Right ventricle myocardium superior (tissue), 1 donor: Measurements from ENCODE around the gene PELI2. TPM values are rescaled to one million over a fixed set of nuclear protein-coding genes. Genes with fewer than 3 reads are reported as not detected.
A peak's percentile ranks its signal among the peaks of the same experiment; 100 is the strongest.
"Not testable (repeated sequence)": the region's sequence is repeated elsewhere in the genome, so short reads cannot be mapped to it uniquely, and the experiment has no call there.

ENCODE experiments used
- ATAC-seq: fragments of 200-7000 bp; cut with Tn5 transposase; one replicate; pipeline ENCODE4 v1.9.1; 2020; ENCODE audit warnings: mild to moderate bottlenecking; ENCODE audit not compliant: poor library complexity
- DNase-seq: peaks from one replicate; pipeline ENCODE4 v3.0.0-alpha.2; 2020
- intact Hi-C: fragments of 100-400 bp; cut with DNase I; formaldehyde crosslinking; loops from one replicate; pipeline ENCODE4 v1.11.2; 2022
- total RNA-seq: library from RNA; stranded (reverse); fragmentation: NEBNext Ultra II Directional; extraction: Animal tissue kit (Norgen Biotek cat#: 25700); gene quantifications from one replicate; pipeline ENCODE4 v1.2.1, GENCODE V29; 2021
- donor health status: DM: no; HTN: yes; CAD: no; lungs with severe emphysema.

The PELI2 gene
- total RNA-seq, 1 donor from 2014 or later, result 4.2 TPM

DNA sequence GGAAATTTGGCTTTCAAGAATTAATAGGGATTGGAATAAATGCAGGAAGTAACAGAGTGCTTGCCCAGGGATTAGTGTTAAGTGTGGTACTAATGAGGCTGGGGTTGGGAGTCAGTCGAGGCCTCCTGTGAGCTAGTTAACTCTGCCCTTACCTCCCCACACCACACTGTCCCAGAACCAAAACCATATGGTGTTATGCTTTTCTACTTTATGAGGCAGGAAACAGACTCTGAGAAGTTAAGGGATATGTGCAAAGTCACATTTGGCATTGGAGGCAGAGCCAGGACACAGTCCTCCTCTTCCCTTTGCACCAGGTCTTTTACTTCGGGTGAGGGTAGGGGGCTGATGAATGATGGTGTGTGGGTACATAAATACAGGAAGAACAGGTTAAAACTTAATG is 41.9 kb downstream of the PELI2 start:
- intact Hi-C loops, result no loop called here
- DNase-seq, result no peak
- ATAC-seq, result no peak

GRCh38 chr14:56161658-56162057 is 43.4 kb downstream of the PELI2 start:
- no peak for ATAC-seq
- no peak for DNase-seq
- intact Hi-C loops, result no loop called here

DNA sequence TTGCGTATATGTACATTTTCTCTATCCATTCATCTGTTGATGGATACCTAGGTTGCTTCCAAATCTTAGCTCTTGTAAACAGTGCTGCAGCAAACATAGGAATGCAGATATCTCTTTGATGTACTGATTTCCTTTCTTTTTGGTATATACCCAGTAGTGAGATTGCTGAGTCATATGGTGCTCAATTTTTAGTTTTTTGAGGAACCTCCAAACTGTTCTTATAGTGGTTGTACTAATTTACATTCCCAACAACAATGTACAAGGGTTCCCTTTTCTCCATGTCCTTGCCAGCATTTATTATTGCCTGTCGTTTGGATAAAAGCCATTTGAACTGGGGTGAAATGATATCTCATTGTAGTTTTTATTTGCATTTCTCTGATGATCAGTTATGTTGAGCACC is 44.3 kb downstream of the PELI2 start:
- DNase-seq (no peak), ATAC-seq (no peak)
- intact Hi-C loops, result no loop called here

DNA sequence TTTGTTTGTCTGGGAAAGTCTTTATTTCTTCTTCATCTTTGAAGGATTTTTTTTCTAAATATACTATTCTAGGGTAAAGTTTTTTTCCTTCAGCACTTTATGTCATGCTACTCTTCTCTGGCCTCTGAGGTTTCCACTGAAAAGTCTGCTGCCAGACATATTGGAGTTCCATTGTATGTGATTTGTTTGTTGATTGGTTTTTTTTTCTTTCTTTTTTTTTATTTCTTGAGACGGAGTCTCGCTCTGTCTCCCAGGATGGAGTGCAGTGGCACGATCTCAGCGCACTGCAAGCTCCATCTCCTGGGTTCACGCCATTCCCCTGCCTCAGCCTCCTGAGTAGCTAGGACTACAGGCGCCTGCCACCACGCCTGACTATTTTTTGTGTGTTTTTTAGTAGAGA is 48.4 kb downstream of the PELI2 start:
- ATAC-seq, intact Hi-C loops, DNase-seq: not testable (repeated sequence)

GRCh38 chr14:56168007-56168616 is 49.9 kb downstream of the PELI2 start:
- intact Hi-C loops, result no loop called here
- ATAC-seq (no peak), DNase-seq (no peak)

DNA sequence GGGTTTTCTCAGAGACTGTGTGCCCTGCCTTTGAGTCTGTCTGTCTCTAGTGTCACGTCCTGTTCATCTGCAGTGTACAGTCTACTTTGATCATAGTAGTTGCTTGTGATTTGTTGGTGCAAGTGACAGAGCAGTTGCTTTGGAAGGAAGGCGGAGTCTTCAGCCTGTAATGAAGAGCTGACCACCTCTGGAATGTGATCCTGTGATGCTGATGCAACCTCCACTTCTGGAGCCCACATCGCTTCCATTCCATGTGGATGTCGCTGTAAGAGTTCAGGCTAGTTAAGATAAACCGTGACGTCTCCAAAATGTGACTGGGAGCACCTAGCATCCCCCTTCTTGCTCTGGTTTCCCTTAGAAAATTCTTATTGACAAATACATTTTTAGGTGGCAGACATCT is 51.8 kb downstream of the PELI2 start:
- DNase-seq (no peak), ATAC-seq (no peak)
- intact Hi-C loops, result no loop called here

- no peak for DNase-seq
- no peak for ATAC-seq
- intact Hi-C loops, result no loop called here
Measured at GRCh38 chr14:56170877-56171422, 52.7 kb downstream of the PELI2 start.

DNA sequence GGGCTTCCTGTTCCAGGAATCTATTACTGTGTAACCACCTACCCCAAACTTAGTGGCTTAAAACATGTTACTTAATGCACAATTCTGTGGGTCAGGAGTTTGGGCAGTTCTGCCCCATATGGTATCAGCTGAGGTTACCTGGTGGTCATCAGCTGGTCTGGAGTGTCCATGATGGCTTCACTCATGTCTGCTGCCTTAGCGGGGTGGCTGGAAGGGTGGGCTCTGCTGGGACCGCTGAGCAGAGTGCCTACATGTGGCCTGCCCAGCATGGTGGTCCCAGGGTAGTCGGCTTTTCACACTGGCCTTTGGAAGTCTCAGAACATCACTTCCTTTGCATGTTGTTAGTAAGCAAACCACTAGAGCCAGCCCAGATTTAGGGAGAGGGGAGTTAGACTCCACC is 53.9 kb downstream of the PELI2 start:
- intact Hi-C loops, result no loop called here
- DNase-seq, result no peak
- ATAC-seq, result no peak

- intact Hi-C loops, result no loop called here
- DNase-seq (no peak), ATAC-seq (peak; percentile 52)
Measured at GRCh38 chr14:56172571-56172971, 54.4 kb downstream of the PELI2 start.

GRCh38 chr14:56173365-56173922 is 55.2 kb downstream of the PELI2 start:
- intact Hi-C loops, result no loop called here
- no peak for DNase-seq
- no peak for ATAC-seq

GRCh38 chr14:56175773-56176172 is 57.6 kb downstream of the PELI2 start:
- intact Hi-C loops, result no loop called here
- no peak for DNase-seq
- ATAC-seq, result no peak

- intact Hi-C loops, result no loop called here
- DNase-seq (no peak), ATAC-seq (no peak)
Measured at GRCh38 chr14:56176530-56176929, 58.3 kb downstream of the PELI2 start.

DNA sequence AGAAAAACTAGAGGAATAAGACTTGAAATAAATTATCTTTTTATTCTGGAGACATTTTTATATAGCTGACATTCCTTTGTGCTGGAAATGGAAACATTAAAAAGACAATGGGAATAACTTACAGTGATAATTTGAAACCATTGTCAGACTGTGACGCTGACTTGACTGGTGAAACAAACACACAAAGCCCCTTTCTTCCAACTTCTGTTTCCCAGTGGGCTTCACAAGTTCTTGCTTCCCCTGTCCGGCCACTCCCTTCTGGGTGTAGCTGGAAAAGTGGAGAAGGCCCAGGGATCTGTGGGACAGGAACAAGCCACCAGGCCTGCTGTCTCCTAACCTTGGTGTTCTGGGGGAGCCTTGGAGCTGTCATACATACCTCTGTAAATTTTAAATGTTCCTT is 58.8 kb downstream of the PELI2 start:
- DNase-seq (no peak), ATAC-seq (no peak)
- intact Hi-C loops, result no loop called here

DNA sequence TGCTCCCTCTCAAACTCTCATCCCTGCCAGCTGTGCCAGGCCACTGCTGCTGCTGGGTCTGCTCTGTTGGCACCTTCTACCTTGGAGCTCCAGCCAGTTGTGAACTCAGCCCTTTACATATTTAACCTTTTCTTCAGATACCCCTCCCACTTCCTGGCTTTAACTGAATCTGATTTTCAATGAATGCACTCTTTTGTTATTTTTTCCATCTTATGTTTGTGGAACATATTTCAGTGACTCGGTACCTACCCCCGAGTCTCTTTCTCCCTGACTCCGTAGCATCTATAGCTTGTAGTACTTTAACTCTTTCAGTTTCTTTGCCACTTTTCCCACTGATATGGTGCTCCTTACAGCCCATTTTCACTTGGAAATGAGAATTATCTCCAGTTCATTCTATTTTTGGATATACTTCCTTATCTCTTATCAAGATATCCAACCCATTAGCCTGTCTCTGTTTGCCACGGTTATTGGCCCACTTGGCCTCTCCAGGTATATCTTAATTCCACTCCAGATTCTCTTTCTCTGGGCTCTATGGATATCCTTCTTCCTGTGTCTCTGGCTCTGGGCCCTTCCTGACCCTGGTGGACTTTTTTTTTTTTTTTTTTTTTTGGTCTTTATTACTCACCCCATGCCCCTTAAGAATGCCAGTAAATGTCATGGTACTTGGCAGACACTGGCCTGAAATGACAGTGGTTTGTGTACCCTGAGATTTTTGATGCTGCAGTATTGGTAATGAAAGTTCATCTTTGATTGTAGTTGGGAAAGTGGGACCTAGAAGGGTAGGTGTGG is 62.7 kb downstream of the PELI2 start:
- no peak for DNase-seq
- intact Hi-C loops, result no loop called here
- no peak for ATAC-seq

DNA sequence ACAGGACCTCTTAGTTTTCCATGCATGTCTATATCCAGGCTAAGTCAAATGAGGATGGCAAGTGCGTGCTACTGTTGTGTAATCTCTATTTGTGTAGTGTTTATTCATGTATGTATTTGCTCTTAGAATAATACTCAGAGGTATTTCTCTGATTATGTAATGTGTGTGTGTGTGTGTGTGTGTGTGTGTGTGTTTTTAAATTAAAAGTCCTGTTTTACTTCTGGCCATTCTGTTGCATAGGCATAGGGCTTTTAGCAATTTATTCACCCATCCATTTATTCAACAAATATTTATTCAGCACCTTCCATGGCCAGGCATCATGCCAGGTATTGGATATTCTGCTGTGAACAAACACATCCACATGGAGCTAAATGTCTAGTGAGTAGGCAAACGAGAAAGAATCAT is 63.5 kb downstream of the PELI2 start:
- intact Hi-C loops, result no loop called here
- DNase-seq, result no peak
- no peak for ATAC-seq

GRCh38 chr14:56182410-56182809 is 64.2 kb downstream of the PELI2 start:
- intact Hi-C loops, result no loop called here
- ATAC-seq (no peak), DNase-seq (no peak)

DNA sequence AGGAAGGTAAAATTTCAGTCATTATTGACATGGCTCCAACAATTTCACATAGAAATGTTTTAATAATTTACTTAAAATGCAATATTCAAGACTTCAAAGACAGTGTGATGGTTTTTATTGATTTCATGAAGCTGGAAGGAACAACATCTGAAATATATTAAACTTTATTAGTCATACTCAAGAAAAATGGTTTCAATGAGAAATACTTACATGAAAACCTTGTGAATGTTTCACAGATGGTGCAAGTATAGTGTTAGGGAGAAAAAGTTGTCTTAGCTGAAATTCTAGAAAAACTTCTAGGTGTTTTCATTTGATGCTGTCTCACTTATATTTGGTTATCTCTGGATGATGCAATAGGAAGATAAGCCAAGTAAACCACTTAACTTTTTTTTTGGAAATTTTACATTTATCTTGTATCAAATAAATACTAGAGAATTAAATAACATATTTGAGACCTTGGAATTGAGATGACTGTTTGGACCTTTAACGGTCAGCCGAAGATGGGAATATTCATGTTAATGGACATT is 65.5 kb downstream of the PELI2 start:
- DNase-seq, result no peak
- intact Hi-C loops, result no loop called here
- no peak for ATAC-seq

DNA sequence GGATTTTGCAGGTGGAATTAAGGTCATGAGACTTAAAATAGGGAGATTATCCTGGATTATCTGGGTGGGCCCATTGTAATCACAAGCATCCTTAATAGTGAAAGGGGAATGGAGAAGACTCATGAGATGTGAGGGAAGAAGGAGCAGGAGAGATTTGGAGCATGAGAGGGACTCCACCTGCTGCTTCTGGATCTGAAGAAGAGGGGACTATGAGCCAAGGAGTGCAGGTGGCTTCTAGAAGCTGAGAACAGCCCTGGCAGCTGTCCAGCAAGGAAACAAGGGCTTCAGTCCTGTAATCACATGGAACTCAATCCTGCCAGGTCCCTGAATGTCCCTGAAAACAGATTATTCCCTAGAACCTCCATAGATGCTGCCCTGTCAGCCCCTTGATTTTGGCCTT is 67.8 kb downstream of the PELI2 start:
- no peak for DNase-seq
- ATAC-seq, result no peak

GRCh38 chr14:56187736-56188135 is 69.5 kb downstream of the PELI2 start:
- DNase-seq (no peak), ATAC-seq (no peak)
- intact Hi-C loops, result no loop called here

More for the DNA sequence above, 67.8 kb downstream of the PELI2 start:
- intact Hi-C loops, result no loop called here

DNA sequence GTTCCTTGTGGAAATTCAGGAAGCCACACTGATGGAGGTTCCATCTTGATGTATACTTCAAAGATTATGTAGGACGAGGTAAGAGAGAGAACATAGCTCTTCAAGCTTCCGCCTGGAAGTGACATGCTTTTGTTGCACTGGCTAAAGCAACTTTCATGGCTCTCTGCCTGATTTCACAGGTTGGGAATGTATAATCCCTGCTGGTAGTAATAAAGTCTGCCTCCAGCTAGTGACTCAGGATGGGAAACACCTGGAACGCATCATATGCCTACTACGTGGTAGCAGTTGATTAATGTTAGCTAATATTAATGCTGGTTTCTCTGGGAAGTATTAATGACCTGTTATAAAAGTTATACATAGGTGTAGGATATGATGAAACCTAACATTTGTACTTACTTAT is 71.1 kb downstream of the PELI2 start:
- intact Hi-C loops, result no loop called here
- ATAC-seq, result no peak
- DNase-seq, result no peak
